Peyer's patch (tissue), 4 donors: ENCODE measurements around the gene ANKRD2.
A peak's percentile ranks its signal among the peaks of the same experiment; 100 is the strongest.

Experiments used
- CTCF ChIP-seq, 6 experiments: fragments of 450-650 bp in 4 of 6; fragments of 200-600 bp in 2 of 6; sonication (generic) in 1 of 6; IDR thresholded peaks; one replicate each; pipeline ENCODE4 v1.5.1; 2017 to 2019; ENCODE audit warnings: antibody characterized with exemption in 6 of 6, mild to moderate bottlenecking in 3 of 6, moderate library complexity in 1 of 6
- POLR2A ChIP-seq, 2 donors: fragments of 450-650 bp; IDR thresholded peaks; one replicate each; pipeline ENCODE4 v1.5.1; 2017; ENCODE audit warnings: antibody characterized with exemption in 2 of 2, mild to moderate bottlenecking in 2 of 2, moderate library complexity in 2 of 2

DNA sequence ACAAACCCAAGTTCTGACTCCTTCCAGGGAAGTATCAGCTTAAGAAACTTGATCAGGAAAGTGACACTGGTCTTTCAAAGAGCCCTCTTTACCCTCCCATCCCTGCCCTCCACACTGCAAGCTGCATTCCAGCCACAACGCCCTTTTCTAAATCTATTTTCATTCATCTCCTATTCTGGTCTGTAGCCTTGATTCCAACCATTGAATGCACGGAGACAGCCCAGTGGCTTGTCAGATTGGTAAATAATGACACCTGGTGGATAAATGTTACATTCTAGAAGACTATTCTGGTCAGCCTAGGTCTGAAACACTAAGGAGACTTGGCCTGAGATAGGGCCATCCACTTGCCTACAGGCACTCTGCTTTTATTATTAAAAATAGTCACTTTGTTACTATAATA is 39.8 kb downstream of the ANKRD2 start:
- TF ChIP-seq POLR2A (IDR thresholded peaks at IDR 0.05) (no peak), CTCF (IDR thresholded peaks at IDR 0.05) (peak in 4 of 6 experiments; percentile 4 to 64 (median 58))
